ENCODE results near the gene GRN.

DNA sequence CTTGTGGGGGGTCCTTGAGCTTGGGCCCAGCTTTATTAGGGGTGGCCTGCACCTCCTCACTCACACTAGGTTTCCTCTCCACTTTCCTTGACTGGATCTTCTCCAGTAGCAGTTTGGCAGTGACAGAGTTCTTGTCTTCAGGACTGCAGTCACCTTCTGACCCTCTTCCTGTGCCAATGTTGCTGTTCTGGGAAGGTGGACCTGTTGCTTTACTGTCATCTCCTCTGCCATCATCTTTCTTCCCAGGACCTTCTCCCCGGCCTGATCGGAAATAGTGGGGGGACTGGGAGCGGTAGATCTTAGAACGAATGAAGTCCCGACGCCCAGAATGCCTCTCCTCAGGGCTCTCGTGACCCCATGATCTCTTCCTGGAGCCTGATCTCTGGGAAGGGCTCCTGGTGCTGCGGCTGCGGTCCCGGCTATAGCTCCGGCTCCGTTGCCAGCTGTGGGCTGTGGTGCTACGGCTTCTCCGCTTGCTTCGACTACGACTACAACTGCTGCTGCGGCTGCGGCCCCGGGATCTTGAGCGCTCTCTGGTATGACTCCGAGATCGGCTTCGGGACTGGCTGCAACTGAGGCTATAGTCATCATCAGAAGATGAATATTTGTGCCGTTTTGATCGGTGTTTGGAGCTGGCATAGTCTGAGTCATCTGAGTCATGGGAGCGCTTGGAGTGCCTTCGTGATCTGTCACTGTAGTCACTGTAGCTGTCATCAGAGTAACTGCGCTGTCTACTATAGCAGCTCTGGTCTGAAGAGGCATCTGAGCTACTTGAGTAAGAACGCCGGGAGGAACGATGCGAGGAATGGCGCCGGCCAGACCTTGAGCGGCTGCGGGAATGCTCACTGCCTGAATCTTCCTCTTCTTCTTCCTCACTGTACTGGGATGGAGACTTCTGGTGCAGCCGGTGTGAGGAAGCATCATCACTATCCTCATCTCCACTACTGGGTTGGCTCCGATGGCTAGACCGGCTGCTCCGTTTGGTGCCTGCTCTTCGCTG, 53.9 kb downstream of the GRN start:
- TF ChIP-seq SP2 (IDR thresholded peaks at IDR 0.05; ENCODE audit: extremely low read depth, low read depth, low read length, poor library complexity, severe bottlenecking) (no peak), SP1 (CRISPR knock-in tag; IDR thresholded peaks at IDR 0.05) (no peak), NFRKB (IDR thresholded peaks at IDR 0.05; ENCODE audit: low read depth) (no peak)
- TF ChIP-seq, protein P1, sequence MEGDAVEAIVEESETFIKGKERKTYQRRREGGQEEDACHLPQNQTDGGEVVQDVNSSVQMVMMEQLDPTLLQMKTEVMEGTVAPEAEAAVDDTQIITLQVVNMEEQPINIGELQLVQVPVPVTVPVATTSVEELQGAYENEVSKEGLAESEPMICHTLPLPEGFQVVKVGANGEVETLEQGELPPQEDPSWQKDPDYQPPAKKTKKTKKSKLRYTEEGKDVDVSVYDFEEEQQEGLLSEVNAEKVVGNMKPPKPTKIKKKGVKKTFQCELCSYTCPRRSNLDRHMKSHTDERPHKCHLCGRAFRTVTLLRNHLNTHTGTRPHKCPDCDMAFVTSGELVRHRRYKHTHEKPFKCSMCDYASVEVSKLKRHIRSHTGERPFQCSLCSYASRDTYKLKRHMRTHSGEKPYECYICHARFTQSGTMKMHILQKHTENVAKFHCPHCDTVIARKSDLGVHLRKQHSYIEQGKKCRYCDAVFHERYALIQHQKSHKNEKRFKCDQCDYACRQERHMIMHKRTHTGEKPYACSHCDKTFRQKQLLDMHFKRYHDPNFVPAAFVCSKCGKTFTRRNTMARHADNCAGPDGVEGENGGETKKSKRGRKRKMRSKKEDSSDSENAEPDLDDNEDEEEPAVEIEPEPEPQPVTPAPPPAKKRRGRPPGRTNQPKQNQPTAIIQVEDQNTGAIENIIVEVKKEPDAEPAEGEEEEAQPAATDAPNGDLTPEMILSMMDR (IDR thresholded peaks at IDR 0.05 in 2 of 3, conservative IDR thresholded peaks at IDR 0.05 in 1 of 3; ENCODE audit: insufficient read depth in 2 of 3, low read depth in 1 of 3, low read length in 3 of 3): no peak

Measured in K562 (cell line).